Measurements from ENCODE around the gene PERM1.

DNA sequence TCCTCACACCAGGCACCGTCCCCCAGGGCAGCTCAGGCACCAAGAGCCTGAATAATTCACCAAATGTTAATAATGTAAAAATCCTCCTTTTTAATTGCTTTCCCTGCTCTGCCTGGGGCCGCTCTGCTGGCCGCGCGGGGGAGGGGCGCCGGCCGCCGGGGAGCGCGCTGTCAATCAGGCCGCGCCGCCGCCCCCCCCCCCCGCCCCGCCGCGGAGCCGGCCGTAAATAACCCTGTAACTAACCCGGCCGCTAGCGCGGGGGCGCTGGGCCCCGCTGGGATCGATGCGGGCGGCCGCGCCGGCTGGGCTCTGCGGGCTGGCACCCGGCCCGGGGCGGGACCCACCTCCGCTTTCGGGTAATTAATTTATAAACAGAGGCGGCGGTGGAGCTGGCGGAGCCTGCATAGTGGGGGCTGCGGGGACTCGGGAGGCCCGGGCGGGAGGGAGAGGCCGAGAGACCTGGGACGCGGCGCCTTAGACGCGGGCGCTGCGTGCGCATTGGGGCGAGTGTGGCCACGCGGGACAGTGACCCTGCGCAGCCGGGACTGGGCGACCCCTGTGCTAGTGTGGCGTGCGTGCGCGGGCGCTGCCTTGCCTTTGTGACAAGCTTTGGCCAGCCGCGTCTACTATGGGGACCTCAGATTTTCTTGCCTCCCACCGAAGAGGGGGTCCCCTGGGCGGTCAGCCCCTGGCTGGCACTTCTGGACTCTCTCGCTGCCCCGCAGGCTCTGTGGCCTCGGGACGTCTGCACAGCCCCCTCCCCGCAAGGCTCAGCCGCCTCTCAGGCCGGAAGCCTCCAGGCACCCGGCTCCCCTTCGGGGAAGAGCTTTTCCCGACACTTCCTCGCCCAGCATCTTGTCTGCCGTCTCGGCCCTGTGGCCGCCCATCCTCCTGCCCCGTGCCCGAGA, 41.5 kb downstream of the PERM1 start:
- TF ChIP-seq GATA2 (IDR thresholded peaks at IDR 0.05; ENCODE audit: low read depth, low read length) (no peak), GATA3 (IDR thresholded peaks at IDR 0.05; ENCODE audit: low read depth, low read length) (no peak)

Data from SH-SY5Y (cell line).